ENCODE measurements around the gene MUC5AC. TPM values are rescaled to one million over a fixed set of nuclear protein-coding genes. Genes with fewer than 3 reads are reported as not detected.

MUC5AC gene
- total RNA-seq, 1 donor from 2014 or later: not detected

DNA sequence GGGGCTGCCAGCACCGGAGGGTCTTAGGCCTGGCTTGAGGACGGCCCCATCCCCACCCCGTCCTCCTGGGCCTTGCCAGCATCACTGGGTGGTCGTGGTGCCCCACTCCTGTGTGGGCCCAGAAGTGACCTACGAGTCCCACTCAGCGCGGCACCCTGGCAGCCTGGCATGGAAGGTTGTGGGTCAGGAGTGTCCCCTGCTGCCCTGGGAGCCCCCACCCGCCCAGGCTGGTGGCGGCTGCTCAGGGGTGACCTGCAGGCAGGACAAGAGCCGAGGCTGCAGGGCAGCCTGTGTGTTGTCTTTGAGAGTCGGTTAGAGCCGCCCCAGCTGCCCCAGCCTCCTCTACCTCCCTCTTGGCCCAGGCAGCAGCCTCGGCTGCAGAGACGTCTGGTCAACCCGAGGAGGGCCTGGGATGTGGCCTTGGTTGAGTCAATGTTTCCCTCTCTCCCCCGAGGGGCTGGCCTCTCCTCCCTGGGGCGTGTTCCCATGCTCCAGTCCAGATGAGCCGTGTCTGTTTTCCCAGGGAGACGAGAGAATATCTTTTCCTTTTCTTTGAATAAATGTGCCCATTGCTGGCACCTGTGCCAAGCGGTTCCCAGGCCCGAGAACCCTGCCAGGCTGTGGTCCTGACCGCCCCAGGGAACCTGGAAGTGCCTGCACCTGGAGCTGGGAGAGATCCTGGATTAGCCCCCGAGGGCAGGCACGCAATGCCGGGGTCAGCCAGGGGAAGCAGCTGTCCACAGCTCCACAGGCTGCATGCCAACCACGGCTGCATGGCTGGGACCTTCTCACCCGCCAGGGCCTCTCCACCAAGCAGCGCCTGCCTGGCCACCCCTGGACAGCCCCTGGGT is 35.7 kb upstream of the MUC5AC start:
- DNase-seq (ENCODE audit: low read depth in 2 of 2): no peak

DNA sequence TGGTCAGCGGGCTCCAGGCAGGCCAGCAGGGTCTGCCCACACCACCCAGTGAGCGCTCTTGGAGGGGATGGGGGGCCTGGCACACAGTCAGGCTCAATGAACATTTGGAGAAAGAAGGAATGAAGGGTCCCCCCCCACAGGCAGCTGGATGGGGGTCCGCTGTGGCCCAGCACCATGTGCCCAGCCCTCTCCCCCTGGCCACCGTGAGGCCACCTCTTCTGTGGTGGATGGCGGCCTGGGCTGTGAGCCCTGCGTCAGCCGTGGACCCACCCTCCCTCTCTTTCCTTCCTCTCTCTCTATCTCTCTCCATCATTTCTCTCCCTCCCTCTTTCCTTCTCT is 35.1 kb upstream of the MUC5AC start:
- no peak for DNase-seq (ENCODE audit: low read depth in 2 of 2)

DNA sequence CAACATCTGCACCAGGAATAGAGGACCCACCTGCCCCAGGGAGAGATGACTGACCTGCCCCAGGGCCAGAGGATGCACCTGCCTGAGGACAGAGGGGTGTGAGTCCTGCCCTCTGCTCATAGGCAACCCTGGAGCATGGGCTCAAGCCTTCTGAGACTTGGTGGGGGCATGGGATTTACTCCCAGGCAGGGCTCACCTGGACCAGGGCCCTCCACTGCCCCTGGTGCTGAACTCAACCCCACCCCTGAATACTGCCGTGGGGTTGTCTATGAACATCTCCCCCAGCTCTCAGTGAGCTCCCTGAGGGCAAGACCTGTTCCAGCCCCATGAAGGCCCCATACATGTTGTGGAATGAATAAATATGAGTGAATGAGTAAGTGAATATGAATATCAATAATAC is 33.8 kb upstream of the MUC5AC start:
- no peak for DNase-seq (ENCODE audit: low read depth in 2 of 2)

DNA sequence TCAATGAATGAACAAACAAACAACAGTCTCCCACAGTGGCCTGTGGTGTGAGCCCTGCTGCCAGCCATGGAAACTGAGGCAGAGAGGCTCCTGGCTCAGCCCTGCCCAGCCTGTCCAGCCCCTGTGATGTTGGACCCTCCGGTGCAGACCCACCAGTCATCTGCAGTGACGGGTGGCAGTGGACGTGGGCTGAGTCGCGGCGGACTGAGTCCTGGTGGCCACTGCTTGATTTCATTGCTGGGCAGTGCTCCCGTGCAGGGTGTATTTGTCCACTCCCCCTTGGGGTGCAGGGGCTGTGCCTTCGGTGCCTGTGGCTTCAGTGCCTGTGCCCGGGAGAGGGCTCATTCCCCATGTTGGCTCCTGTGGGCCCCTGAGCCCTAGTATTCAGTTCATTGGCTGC is 31.9 kb upstream of the MUC5AC start:
- no peak for DNase-seq (ENCODE audit: low read depth in 2 of 2)

DNA sequence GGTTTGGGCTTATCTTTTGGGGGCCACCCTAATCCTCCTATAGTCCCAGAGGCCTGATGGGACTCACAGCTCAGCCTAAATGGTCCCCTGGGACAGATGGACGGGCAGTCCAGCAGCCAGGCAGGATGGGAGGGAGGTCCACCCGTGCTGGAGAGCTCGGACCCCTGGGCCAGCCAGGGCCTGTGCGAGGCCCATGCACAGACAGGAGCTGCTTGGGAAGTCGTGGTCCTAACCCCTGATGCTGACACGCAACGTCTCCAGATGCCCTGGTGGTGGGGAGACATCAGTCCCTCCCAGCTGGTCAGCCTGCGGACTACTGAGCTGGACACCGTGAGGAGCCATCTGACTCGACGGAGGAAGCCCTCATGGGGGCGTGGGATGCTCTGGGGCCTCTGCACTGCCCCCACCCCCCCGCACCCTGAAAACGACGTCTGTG is 31.2 kb upstream of the MUC5AC start:
- DNase-seq (ENCODE audit: low read depth in 2 of 2): no peak

DNA sequence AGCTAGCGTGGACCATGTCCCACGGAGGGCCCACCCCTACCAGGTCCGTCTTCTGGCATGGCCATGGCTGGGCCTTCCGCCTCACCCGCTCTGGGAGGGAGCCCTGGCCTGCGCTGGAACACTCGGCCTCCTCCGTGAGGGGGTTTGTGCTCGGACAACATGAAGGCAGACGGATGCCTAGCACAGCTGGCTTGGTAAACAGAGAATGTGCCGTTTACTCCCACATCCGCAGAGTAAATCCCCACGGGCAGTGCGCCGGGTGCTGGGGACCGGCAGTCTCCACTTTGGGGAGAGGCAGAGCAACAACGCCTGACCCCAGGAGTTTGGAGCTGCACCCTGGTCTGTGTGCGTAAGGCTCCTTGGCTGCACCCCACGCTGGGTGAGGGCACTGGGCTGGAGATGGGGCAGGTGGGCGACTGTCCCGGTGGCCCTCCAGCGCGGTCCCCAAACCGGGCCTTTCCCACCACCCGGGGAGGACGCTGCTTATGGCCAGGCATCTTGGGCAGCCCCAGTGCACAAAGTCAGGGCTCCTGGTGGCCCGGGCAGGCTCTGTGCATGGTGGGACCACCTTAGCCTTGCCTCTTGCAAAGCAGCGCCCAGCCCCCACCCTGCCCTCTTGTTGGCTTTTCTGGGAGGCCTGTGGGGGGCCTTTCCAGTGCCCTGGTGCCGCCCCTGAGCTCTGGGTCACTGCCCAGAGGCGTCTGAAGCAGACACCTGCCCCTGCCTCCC is 30.7 kb upstream of the MUC5AC start:
- no peak for DNase-seq (ENCODE audit: low read depth in 2 of 2)

DNA sequence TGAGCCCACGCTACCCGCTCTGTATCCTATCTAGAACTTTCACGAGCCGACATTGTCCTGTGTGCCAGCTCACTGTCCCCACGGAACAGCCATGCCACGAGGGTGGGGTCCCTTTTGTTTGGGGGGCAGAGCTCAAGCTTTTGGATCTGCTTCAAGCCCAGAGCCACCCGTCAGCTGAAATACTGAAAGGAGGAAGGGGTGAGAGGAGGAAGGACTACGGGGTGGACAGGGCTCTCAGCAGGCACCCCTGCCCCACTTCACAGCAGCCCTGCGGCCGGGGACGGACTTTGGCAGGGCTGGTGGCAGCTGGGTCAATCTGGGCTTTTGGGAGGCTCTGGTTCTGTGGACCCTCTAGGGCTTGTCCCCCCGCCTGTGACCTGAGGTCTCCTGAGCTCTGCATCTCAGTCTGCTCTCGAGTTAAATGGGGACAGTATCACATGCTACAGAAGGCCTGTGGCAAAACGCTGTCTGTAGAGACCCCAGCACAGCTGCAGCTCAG is 30.0 kb upstream of the MUC5AC start:
- no peak for DNase-seq (ENCODE audit: low read depth in 2 of 2)

DNA sequence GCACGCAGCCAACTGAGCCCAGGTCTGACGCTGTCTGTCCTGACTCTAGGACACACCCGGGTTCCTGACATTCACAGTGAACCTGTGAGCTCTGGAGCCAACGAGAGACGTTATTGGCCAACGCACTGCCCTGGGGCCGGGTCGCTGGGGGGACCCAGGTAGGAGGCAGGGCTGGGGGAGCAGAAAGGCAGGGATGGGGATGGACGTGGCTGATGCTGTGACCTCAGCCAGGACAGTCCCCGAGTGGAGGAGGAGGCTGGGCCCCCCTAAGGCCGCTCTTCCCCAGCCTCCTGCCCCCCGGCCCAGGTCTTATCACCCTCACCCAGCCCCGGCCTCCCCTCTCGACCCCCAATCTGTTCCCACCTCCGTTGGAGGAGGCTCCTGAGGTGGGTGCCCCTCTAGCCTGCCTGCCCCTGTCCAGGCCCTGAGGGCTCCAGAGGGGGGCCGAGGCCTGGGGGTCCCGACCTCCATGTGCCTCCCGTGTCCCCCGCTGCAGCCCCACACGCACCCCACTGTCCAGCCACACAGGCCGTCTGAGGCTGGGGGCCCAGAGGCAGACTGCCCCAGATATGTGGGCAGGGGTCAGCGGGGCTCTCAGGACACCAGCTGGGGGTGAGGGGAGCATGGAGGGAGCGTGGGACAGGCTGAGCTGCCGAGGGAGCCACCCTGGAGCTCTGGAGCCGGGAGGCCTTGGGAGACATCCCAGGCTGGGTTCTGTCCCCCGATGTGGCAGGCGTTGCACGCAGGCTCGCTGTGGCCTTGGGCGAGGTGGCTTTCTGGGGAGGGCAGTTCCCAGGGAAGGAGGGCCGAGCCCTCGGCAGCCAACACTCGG is 29.2 kb upstream of the MUC5AC start:
- no peak for DNase-seq (ENCODE audit: low read depth in 2 of 2)

DNA sequence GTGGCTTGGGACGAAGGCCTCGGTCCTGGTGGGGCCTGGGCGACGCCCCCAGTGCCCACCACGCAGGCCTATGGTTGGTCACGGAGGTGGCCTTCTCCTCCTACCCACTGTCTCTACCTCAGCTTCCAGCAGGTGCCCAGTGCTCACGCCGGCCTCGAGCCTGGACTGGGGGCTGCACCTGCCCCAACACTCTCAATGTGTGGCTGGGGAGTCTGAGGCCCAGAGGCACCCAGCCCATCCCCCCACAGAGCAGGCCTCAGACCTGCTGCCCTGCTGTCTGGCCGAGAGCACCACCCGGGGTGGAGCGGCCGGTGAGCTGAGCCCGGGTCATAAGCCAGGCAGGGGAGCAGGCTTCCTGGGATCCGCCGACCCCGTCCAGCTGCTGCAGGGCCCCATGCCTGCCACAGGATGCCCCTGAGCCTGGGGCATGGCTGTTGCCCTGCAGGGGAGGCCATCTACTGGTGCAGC is 28.6 kb upstream of the MUC5AC start:
- DNase-seq (ENCODE audit: low read depth in 2 of 2): no peak

DNA sequence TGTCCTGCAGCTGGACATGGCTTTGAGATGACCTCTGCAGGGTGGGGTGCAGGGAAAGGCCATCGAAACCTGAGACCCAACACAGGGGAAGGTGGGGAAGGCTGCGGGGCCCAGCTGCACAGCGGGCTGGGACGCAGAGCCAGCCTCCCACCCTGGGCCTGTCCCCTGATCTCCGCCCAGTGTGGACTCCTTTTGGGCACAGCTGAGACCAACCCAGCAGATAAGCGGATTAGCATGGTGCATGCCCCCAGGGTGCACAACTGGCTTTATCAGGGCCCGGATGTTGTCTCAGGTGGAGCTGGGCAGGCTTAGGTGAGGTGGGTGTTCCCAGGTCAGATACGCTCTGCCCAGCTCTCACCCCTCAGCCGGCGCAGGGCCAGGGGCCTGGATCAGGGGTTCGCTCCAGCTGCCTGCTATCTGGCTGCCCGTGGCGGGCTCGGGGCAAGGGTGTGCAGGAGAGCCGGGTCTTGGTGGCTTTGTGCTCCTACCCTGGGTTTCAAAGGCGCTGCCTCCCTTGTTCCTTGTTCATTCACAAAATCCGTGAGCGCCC is 28.1 kb upstream of the MUC5AC start:
- DNase-seq (ENCODE audit: low read depth in 2 of 2): no peak

DNA sequence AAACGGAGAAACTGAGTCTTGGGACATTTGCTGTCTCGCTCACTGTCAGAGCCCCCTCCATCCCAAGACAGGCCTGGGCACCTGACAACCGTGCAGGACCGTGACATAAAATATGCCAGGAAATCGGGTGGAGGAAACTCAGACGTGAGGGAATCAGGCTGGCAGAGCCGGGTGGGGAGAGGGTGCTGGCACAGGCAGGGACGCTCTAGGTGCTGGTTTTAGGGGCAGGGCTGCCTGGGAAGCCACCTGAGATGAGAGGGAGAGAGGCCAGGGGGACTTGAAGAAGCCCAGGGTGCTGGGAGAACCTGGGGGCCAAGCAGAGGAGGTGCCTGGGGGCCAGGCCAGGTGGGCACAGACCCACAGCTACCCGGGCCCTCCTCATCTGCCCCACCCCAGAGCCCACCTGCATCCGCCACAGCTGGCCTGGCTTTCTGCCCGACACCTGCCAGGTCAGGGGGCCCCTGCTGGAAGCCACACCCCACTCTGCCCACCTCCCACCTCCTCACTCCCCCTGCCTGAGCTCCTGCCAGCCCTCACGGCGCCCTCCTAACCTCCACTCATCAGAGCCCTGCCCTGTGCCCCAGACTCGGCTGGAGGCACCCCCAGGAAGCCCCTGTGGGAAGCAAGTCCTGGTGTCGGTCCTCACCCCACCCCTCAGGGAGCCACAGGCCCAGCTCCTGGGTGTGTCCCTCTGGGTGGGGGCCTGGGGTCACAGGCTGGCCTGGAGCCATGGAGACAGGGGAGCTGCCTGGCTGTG is 27.3 kb upstream of the MUC5AC start:
- no peak for DNase-seq (ENCODE audit: low read depth in 2 of 2)

DNA sequence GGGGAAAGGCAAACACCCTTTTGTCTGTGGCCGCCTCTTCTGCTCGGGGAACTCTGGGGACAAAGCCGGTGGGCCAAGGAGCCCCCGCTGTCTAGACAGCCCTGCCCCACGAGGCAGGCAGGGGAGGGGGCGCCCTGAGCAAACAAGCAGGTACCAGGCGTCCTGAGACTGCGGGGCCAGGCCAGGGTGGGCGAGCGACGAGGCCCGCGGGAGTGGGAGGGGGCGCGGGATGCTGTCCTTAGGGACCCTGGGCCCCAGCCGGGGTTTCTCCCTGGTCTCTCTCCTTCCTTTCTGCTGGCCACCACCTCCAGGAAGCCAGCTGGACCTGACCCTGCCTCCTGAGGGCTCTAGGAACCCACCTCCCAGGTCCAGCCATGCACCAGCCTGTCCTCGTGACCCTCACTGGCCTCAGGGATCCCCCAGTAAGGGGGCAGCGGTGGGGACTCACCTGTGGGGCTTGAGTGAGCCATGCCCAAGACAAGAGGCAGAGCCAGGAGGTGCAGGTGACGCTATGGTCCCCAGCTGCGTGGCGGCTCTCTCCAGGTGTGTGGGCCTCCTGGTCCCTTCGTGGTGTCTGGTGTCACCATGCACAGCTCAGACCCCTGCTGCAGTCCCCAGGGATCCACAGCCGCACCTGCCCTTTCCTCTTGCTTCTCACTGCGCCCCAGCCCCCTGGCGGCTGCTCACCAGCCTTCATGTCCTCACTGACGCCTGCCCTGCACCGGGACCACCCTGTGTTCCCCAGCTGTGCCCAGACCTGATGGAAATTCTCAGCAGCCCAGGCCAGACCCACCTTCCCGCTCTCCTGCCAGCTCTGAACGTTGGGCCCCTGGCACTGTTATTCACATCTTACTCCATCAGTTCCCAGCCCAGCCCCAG is 26.5 kb upstream of the MUC5AC start:
- DNase-seq (ENCODE audit: low read depth in 2 of 2): no peak

DNA sequence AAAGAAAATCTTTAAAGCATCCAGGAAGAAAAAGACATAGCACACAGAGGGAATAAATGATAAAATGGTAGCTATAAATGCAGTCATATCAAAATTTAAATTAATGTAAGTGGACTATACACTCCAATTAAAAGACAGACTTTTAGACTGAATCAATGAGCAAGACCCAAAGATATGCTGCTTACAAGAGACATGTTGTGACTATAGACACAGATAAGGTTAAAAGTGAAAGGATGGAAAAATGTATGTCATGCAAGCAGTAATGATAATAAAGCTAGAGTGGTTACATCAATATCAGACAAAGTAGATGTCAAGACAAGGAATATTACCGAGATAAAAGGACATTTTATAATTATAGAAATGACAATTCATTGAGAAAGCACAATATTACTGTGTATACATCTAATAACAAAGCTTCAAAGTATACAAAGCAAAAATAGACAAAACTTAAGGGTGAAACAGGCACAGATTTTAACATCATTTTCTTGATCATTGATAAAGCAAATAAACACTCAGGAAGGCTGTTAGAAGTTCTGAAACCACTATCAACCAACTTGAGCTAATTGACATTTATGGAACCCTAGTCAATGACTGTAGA is 22.8 kb upstream of the MUC5AC start:
- DNase-seq (ENCODE audit: low read depth in 2 of 2): no peak

DNA sequence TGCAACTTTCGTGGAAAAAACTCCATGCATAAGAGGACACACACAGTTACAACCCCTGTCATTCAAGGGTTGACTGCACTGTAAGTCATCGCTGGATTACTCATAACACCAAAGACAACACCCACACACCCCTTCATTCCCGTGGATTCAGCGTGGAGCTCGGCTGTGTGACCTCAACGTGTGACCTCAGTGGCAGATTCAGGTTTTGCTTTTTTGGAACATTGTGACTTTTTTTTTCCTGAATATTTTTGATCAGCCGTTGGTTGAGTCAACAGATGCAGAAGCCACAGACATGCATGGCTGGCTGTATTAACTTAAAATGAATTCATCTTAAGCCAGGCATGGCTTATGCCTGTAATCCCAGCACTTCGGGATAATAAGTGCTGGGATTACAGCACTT is 19.7 kb upstream of the MUC5AC start:
- no peak for DNase-seq (ENCODE audit: low read depth in 2 of 2)

DNA sequence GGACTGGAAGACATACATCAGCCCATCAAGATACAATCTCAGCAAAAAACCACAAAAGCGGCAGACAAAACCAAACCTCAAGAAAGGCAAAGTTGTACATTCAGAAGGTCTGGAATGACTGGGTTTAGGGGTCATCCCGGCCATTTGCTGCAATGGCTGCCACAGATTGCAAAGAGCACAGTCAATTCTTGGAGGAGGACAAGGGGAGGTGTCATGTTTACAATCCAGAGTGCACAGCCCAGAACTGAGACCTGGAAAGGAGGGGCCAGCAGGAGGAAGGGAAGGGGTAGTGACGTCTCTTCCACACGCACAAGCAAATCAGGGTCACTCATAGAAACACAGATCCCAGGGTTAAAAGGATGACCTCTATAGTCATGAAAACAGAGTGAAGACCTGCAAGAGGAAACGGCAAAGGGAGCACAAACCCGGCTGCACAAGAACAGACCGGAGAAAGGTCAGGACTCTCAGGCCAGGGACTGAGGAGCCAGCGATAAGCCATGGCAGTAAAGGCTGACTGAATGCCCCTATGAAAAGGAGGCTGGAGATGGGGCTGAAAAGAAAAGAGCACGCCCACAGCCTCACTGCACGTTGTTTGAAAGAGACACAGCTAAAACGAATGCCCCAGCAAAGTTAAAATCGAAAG is 18.2 kb upstream of the MUC5AC start:
- no peak for DNase-seq (ENCODE audit: low read depth in 2 of 2)

DNA sequence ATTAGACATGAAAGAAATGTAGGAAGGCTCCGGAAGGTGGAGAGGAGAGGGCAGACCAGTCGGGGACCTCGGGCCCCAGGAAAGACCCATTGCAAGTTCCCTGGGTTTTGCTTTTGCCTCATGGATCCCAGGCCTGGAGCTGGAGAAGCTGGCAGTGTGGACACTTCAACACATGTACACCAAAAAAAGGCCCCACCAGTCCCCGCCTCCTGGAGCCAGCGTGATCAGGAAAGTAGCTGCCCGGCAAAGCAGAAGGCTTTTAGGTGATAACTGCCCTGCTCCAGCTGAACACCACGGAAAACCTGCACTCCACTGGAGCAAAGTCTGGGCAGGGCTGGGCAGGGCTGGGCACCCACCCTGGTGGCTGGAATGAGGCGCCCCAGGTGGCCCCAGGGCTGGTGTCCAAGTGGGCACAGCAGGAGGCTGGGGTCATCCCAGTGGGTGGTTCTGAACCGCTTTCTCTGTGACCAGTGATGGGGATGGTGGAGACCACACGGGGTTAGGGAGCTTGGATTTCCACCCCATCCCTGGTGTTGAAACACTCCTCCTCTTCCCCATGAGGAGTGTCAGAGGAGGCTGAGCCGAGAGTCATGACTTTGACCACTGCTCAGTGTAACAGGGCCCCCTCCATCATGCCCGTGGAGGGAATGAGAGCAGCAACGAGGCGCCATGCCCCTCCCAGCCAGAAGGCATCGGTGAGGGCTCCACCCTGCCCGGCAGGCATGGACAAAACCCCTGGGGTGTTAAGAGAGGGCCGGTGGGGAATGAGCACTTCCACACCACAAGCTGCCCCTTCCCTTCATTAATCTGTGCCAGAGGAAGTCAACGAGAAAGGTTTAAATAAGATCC is 16.9 kb upstream of the MUC5AC start:
- DNase-seq (ENCODE audit: low read depth in 2 of 2): no peak

DNA sequence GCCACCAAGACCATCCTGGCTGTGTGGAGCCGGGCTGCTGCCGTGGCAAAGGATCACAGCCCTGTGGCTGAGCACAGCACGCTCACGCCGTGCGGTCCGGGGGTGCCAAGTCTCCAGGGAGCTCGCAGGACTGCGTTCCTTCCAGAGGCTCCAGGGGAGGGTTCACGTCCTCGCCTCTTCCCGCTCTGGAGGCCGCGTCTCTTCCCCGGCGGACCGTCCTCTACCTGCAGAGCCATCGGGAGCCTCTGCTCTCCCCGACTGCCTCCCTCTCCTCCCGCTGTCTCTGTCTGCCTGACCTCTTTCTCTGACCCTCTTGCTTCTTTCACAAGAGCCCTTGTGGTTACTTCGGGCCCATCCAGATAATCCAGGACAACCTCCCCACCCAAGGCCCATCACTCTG is 11.4 kb upstream of the MUC5AC start:
- DNase-seq (ENCODE audit: low read depth in 2 of 2): no peak

DNA sequence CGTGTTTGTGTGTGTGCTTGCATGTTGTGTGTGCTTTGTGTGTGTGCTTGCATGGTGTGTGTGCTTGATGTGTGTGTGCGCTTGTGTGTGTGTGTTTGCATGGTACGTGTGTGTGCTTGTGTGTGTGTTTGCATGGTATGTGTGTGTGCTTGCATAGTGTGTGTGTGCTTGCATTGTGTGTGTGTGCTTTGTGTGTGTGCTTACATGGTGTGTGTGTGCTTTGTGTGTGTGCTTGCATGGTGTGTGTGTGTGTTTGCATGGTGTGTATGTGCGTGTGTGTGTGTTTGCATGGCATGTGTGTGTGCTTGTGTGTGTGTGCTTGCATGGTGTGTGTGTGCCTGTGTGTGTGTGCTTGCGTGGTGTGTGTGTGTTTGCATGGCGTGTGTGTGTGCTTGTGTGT is 10.0 kb upstream of the MUC5AC start:
- DNase-seq (ENCODE audit: low read depth in 2 of 2): no peak

Measured in dermis microvascular lymphatic vessel endothelial cell (primary cell).